HG03045 (cell line): ENCODE data around the gene CSF2RB.

Experiments used
- ATAC-seq: cut with Tn5 transposase; IDR thresholded peaks from one replicate; pipeline ENCODE4 v1.9.1; 2021; ENCODE audit warnings: mild to moderate bottlenecking, moderate library complexity; ENCODE audit not compliant: unreplicated experiment

The CSF2RB gene

GRCh38 chr22:36913427-36914389 is at the start of gene CSF2RB:
Gene CSF2RB, plus strand, starts transcription at chr22:36913628. Its CDS starts 8,580 bp downstream, at chr22:36922208.
- no peak for ATAC-seq

GRCh38 chr22:36863979-36864378 is 49.4 kb upstream of the CSF2RB start:
- ATAC-seq, result no peak

GRCh38 chr22:36864454-36865215 is 48.8 kb upstream of the CSF2RB start:
- ATAC-seq, result no peak

- no peak for ATAC-seq
Measured at GRCh38 chr22:36865346-36865745, 48.1 kb upstream of the CSF2RB start.

- ATAC-seq, result no peak
Measured at GRCh38 chr22:36867695-36868094, 45.7 kb upstream of the CSF2RB start.

DNA sequence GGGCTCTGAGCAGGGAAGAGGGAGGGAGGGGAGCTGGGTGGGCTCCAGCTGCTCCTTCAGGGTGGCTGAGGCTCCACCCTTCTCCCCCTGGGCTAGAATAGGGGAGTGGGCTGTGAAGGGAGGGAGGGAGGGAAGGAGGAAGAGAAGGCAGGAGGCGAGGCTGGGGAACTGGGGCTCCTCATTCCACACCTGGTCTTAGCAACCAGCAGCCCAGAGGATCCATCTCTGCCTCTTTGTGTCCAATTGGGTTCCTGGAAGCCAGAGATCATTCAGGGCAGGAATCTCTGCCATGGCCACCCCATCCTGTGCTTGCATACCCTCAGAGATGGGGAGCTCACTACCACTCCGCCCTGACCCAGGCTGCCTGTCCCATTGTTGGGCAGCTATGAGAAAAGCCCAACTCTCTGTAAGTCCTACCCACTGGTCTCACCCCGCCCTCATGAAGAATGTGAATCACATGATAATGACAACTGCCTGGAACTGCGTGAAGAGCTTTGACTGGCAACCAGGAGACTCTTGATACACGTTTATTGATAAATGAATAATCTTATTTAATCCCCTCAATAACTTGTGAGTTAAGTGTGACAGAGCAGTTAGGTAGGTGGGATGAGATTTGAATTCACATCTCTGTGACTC is 44.8 kb upstream of the CSF2RB start:
- no peak for ATAC-seq

DNA sequence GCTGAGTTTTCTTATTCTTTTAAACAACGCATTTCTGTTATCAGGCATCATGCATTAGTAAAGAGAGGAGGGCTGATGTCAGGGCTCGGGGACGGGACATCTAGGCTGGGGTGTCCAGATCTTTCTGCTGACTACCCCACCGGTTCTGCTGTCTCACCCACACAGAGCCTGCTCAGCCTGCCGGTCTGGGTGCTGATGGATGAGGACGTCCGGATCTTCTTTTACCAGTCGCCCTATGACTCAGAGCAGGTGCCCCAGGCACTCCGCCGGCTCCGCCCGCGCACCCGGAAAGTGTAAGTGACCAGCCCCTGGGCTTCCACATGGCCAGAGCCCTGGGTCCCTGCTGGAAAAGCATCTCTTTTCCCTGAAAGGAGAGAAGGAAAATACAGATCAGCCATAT is 43.2 kb upstream of the CSF2RB start:
- no peak for ATAC-seq

DNA sequence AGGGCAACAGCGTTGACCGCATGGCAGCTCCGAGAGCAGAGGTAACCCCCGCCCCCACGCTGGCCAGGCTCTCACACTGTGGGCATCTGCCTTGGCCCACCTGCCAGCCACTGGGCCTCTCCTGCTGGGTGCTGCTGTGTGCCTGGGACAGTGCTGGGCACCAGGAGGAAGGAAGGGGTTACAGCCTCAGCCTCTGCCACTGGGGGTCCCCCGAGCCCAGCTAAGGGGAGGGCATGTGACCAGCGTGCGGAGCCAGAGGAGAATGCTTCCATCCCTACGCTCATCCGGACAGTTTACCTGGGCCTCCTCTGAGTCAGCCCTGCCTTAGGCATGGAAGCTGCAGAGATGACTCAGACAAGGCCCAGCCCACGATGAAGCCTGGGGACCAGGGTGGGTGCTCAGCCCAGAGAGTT is 41.8 kb upstream of the CSF2RB start:
- ATAC-seq, result no peak

- ATAC-seq, result no peak
Measured at GRCh38 chr22:36872084-36872483, 41.3 kb upstream of the CSF2RB start.

DNA sequence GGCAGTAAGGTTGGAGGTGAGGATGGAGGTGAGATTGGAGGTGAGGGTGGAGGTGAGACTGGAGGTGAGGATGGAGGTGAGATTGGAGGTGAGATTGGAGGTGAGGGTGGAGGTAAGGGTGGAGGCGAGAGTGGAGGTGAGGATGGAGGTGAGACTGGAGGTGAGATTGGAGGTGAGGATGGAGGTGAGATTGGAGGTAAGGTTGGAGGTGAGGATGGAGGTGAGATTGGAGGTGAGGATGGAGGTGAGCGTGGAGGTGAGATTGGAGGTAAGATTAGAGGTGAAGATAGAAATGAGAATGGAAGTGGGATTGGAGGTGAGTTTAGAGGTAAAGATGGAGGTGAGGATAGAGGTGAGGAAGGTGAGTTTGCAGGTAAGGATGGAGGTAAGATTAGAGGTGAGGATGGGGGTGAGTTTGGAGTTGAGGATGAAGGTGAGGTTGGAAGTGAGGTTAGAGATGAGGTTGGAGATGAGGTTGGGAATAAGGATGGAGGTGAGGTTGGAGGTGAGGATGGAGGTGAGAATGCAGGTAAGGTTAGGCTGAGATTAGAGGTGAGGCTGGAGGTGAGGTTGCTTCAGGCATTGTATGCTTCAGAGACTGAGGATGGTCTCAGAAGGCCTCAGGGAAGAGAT is 40.4 kb upstream of the CSF2RB start:
- ATAC-seq, result no peak

DNA sequence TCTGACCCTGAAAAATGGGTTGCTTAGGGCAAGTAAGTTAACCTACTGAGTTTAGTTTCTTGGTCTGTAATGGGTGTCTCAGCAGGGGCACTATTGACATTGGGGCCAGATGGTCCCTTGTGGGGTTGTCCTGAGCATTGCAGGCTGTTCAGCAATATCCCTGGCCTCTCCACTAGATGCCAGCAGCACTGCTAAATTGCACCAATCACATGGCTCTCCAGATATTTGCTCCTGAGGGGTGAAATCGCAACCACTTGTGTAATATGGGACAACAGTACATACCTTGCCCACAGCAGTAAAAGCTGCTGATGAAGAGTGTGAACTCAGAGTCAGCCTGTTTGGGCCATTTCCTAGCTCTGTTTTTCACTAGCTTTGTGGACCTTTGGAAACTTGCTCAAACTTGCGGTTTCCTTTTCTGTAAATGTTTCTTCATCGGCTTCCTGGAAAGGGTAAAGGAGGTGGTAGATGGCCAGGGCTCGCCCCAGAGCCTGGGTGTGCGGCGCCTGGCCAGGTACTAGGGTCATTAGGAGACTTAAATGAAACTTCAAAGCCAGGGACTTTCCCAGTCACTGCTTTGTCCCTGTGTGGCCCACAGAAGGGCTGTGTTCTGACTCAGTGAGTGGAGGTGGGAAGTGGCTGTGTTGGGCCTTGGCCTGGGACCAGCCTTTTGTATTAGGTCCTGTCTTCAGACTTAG is 39.7 kb upstream of the CSF2RB start:
- ATAC-seq, result peak; percentile 76

DNA sequence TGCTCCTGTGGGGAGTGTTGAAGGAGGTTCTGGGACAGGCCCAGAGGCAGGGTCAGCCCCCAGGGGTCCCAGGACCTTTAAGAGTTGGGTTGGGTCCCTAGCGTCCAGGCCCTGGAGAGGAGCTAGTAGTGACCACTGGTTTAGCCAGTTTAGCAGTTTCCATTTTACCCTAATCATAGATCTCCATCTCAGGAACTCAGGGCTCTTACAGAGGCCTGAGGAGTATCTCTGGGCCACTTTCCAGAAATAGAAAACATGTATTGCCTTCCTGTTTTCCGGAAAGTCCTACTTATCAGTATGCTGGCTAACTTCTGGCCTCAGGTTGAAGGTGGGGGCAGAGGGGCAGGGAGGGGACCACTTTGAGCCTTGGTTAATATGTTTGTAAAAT is 39.1 kb upstream of the CSF2RB start:
- no peak for ATAC-seq

GRCh38 chr22:36874736-36875135 is 38.7 kb upstream of the CSF2RB start:
- ATAC-seq, result no peak

DNA sequence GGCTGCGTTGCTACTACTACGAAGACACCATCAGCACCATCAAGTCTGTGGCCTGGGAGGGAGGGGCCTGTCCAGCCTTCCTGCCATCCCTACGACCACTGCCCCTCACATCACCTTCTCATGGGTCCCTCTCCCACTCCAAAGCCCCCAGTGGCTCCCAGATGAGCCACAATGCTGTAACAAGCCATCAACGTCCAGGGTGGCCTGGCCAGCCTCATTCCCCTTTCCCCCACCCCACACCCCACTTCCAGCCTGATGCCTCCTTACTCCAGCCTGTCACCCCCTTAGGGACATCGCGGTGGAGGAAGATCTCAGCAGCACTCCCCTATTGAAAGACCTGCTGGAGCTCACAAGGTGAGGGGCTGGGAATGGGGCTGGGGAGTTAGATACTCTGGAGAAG is 37.7 kb upstream of the CSF2RB start:
- no peak for ATAC-seq

- no peak for ATAC-seq
Measured at GRCh38 chr22:36879775-36880174, 33.7 kb upstream of the CSF2RB start.

DNA sequence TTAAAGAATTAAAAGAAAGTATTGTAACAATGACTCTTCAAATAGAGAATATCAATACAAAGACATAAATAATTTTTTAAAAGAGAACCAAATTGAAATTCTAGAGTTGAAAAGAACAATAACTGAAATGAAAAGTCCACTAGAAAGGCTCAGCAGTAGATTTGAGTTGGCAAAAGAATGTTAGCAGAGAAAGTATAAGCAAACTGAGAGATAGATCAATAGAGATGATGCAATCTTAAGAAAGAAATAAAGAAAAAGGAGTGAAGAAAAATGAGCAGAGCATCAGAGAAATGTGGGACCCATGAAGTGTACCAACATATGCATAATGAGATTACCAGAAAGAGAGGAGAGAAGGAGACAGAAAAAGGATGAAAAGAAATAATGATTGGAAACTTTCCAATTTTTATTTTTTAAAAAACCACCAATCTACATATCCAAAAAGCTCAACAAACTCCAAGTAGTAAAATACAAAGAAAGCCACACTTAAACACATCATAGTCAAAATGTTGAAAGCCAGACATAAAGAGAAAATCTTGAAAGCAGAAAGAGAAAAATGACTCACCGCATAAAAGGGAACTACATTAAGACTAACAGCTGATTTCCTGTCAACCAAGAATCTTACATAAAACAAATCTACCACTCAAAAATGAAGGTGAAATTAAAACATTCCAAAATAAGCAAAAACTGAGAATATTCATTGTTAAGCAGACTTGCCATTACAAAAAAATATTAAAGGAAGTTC is 31.8 kb upstream of the CSF2RB start:
- no peak for ATAC-seq

- no peak for ATAC-seq
Measured at GRCh38 chr22:36884349-36885158, 28.9 kb upstream of the CSF2RB start.

DNA sequence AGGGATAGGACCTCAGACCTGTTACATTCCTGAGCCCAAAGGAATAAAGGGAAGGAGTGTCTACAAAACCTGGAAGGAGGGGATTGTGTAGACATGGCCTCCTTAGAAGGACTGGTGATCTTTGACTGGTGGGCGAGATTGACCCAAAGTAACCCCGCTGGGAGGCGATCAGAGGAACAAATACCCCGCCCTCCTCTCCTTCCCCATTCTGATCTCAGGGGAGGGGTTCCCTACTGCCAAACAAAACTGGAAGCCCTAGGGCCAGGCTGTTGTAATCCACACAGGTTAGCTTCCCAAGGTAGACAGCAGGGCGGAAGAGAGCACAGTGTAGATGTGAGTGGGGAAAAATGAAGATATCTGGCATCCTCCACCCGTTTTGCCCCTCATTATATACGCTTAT is 28.0 kb upstream of the CSF2RB start:
- ATAC-seq, result no peak

- no peak for ATAC-seq
Measured at GRCh38 chr22:36886016-36886415, 27.4 kb upstream of the CSF2RB start.
